NCI-H1105 treated with DMSO at 0.1 percent for 48 hours (cell line): Measurements from ENCODE around the gene LZTS2.

Experiments
- DNase-seq: peaks from one replicate; lab custom pipeline; 2025; lab: John Stamatoyannopoulos, UW

Gene LZTS2

GRCh38 chr10:101054351-101054750 is 54.7 kb downstream of the LZTS2 start:
- no peak for DNase-seq

DNA sequence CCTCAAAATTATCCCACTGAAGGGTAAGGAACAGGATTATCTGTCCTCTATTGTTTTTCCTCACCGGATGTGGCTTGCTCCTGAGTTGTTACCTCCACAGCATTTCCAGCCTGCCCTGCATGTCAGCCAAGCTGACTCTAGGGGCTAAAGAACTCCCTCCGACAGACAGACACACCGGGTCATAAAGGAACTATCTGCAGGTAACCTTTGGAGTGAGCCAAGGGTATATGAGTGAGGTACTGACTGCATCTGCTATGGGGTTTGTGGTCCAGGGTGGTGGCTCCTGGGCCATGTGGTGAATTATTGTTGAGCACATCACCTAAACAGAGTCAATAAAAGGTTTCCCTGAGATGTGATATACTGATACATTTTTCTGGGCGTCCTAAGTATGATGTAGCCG is 55.3 kb downstream of the LZTS2 start:
- DNase-seq: no peak

GRCh38 chr10:101055411-101055810 is 55.8 kb downstream of the LZTS2 start:
- no peak for DNase-seq

- DNase-seq: no peak
These were observed 57.0 kb downstream of the LZTS2 start for GRCh38 chr10:101056365-101057151.
